ENCODE measurements around the gene SLC51A. TPM values are rescaled to one million over a fixed set of nuclear protein-coding genes. Genes with fewer than 3 reads are reported as not detected.

Gene SLC51A
- total and polyA plus RNA-seq, 9 of the 15 experiments (the other 6 are each of a cell fraction or from before 2014, with no cell fraction given), result 0.35 to 0.38 TPM; not detected in 7

GRCh38 chr3:196217307-196218154 is 1.2 kb downstream of the SLC51A start (continued):
- TF ChIP-seq ZNF512 (tag; IDR thresholded peaks at IDR 0.05) (peak; percentile 68), MIER1 (IDR thresholded peaks at IDR 0.05; ENCODE audit: low read depth) (no peak), CREM (IDR thresholded peaks at IDR 0.05; ENCODE audit: low read depth) (no peak), PRMT5 (CRISPR knock-in tag; IDR thresholded peaks at IDR 0.05) (no peak), ILF3 (IDR thresholded peaks at IDR 0.05; ENCODE audit: borderline replicate concordance) (no peak), ZNF121 (CRISPR knock-in tag; conservative IDR thresholded peaks at IDR 0.05) (peak; percentile 84), ELF4 (CRISPR knock-in tag; IDR thresholded peaks at IDR 0.05) (0 out of 2 replicates have a peak, but pooled peaks have one; percentile 40), HMGN3 (IDR thresholded peaks at IDR 0.05; ENCODE audit: borderline replicate concordance, extremely low read depth, insufficient read length, low read depth, low read length) (no peak), XRCC4 (IDR thresholded peaks at IDR 0.05; ENCODE audit: extremely low read depth, insufficient read depth, insufficient read length) (no peak), HDAC1 (IDR thresholded peaks at IDR 0.05) (peak in 1 of 2 experiments; percentile 27; a peak in 1 of 4 replicates)

All from K562 (cell line).